Stimulated activated CD4-positive, alpha-beta T cell treated with anti-CD3 and anti-CD28 coated beads, TNF-alpha, amount 100 ng/mL, for 4 hours (primary cell): ENCODE results near the gene URB1.
"Not testable (repeated sequence)": the region's sequence is repeated elsewhere in the genome, so short reads cannot be mapped to it uniquely, and the experiment has no call there.

Experiments
- DNase-seq, 3 experiments: peaks; one replicate each; pipeline ENCODE4 v3.0.0-alpha.2; 2020; ENCODE audit warnings: low read depth in 3 of 3

URB1 gene

GRCh38 chr21:32371913-32372314 lies 20.9 kb downstream of the URB1 start:
- no peak for DNase-seq

GRCh38 chr21:32370998-32371766 lies 21.6 kb downstream of the URB1 start:
- DNase-seq, result no peak

DNA sequence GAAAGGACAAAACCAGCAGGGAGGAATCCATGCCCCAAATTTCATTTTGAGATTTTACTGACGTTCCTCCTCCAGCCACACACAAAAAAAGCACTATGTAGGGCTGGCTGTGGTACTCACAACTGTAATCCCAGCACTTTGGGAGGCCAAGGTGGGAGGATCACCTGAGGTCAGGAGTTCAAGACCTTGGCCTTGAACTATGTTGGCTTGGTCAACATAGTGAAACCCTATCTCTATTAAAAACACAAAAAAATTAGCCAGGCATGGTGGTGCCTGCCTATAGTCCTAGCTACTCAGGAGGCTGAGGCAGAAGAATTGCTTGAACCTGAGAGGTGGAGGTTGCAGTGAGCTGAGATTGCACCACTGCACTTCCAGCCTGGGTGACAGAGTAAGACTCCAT lies 23.9 kb downstream of the URB1 start:
- DNase-seq, result not testable (repeated sequence)

DNA sequence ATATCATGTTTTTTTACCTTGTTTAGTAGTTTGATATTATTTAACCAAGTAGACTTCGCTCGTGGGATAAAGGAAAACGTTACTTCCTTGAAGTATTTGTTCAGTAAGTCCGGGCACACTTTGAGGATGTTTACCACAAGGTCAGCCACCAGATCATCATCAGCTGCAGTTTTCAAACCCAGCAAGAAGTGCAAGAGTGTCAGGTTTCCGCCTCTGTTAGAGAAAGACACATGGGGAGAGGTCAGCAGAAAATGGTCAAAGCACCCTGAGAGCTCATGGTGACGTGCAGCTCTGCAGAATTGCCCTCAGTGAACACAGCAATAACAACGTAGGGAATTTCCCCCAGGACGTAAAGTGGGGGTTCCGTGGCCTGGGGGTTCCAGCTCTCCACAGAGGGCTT lies 24.4 kb downstream of the URB1 start:
- DNase-seq, result no peak

DNA sequence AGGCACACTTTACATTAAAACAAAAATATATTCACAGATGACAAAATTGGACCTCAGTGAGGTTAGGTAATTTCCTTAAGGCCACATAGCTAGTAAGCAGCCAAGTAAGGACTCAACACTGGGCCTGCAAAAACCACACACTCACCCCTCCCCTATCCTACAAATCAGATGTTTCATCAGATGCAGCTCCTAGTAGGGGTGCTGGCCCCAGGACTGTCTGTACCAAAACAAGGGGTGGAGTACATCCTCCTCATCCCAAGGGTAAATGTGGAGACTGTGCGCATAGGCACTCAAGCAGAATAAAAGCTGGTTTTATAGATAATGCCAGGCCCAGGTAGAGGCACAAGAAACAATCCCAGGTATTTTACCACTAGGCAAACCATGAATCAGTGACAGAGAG lies 25.7 kb downstream of the URB1 start:
- no peak for DNase-seq

DNA sequence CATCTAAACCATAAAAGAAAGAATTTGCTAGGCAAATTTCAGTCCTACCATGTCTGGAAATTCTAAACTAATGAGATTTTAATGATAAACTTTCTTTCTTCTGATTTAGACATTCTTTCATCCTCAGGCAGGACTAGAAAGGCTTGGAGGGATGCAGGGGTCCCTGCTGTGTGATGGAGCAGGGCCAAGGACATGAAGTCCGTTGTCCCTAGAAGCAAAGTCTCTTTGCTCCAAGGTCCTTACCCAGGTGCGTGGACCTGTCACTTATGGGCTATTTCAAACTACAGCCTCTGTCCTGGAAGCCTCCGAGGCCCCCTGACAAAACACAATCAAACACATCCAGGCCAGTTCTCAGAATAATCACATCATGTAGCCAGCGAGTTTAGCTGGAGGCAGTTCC lies 26.6 kb downstream of the URB1 start:
- DNase-seq, result no peak

DNA sequence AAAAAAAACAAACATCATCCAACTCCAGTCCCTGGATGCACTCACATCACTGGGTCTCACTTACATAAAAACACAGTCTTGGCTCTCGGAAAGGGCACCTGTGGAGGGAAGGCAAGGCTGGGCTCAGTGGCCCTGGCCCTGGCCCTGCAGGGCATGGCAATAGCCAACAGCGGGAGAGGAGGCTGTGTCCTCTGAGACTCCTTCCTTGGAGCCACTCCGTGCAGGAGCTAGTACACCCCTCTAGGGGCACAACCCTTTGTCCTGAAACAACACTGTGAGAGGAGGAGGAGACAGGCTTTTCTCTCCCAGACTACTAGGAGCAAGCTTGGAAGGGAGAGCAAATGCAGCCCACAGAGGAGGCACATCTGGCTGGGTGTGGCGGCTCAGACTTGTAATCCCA lies 28.0 kb downstream of the URB1 start:
- DNase-seq, result no peak

GRCh38 chr21:32364387-32364786 lies 28.4 kb downstream of the URB1 start:
- no peak for DNase-seq

DNA sequence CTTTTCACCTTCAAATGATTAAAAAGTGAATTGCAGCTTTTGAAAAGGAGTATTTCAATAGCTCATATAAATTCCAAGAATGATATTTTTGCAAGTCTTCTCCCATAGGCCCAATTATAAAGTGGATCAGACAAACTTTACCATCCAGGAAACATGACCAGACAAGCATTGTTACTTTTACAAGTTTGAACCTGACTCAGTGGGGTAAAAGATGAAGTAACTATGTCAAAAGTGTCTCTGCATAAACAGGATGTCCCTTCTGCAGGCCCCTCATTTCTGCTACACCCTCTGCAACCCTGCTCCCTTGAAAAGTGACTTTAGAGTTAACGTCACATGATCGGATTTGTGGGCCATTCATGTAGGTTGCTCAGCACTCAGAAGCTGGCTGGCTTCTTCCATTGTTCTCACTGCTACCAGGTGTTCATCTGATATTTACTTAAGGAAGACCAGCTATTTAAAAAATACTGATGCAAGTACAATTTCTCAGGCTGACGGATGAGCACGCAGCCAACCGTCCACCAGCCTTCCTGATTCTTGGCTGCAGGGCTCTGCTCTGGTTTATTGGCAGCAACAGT lies 32.3 kb downstream of the URB1 start:
- no peak for DNase-seq

DNA sequence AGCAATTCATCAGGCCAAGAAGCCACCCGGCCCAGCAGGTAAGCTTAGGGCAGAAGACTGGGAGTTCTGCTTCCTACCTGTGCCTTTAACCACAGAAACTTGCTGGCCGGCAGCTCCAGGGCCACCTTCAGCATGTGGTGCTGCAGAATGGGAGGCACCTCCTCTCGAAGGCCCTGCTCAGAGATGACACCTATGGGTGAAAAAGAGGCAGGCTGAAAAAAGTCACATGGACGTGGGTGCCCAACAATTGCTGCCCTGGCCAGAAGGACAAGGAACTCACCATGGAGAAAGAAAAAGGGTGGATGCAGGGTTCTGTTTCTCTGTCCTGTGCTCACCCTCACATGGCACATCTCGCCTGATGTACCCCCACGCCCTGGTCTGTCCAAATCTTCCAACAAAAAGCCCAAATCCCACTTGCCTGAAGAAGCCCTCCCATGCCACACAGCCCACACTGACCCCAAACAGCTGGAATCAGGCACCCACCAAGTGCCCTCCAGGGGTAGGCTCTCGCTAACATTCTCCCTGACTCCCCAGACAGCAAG lies 33.0 kb downstream of the URB1 start:
- no peak for DNase-seq

GRCh38 chr21:32356874-32357395 lies 35.9 kb downstream of the URB1 start:
- no peak for DNase-seq

- no peak for DNase-seq
These were observed 39.7 kb downstream of the URB1 start for GRCh38 chr21:32353002-32353711.

- DNase-seq, result no peak
These were observed 40.3 kb downstream of the URB1 start for GRCh38 chr21:32352526-32352925.

DNA sequence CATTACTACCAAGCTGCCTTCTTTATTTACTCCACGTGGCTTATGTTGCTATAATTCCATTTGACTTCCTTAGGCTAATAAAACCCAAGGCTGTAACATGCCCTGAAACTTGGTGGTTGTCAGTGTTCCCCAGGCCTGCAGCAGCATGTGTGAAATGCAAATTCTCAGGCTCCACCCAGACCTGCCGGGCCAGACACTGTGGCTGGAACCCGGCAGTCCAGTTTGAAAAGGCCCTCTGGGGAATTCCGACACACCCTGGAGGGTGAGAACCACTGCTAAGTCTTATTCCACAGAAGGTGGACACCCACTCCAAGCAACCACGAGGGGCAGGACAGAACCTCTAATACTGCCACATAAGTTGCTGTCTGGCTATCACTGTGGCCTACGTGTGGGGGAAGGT lies 41.4 kb downstream of the URB1 start:
- no peak for DNase-seq

- DNase-seq, result no peak
These were observed 41.8 kb downstream of the URB1 start for GRCh38 chr21:32350981-32351380.

DNA sequence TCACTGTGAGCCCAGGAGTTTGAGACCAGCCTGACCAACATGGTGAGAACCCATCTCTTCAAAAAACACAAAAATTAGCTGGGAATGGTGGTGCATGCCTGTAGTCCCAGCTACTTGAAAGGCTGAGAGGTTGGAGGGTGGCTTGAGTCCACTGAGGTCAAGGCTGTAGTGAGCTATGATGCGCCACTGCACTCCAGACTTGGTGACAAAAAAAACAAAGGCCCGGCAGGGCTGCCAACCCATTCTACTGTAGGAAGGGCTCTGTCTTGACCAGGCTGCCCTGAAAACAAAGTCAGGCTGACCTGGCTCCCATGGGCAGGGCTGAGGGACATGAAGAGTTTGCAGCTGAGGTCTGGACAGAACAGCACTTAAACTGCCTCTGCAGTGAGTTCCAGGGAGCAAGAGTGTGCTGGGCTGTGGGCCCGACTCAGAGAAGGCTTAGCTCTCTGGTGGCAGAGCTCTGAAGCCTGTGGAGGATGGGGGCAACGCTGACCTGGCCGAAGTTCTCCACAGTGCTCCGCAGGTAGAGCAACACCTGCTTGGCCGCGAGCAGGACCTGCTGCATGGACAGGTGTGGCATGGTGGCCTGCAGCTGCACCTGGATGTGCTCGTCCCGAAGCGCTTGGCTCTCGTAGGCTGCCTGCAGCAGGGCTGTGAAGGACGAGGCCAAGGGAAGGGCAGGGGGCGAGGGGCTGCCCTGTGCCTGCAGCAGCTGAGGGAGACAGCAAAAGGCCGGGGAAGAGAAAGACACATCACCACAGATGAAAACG lies 42.4 kb downstream of the URB1 start:
- DNase-seq, result no peak

DNA sequence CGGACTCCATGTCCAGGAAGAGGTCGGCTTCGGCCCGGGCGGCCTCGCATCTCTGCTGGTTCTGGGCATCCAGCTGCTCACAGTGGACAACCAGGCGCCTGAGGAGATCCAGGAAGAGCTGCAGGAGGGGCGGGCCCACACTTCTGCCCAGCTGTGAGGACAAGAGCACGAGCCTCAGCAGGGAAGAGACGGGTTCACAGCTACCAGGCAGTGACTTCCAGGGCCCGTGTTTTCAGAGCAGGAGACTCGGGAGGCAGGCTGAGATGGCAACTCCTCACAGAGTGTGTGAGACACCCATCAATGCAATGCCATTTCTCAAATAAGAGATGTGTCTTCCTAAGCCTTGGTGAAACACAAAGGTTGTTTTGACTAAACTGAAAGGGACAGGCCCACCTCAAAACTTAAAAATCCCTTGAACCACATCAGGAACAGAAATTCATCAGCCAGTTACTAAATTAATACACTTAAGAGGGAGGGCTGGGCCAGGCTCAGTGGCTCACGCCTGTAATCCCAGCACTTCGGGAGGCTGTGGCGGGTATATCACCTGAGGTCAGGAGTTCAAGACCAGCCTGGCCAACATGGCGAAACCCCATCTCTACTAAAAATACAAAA lies 43.4 kb downstream of the URB1 start:
- no peak for DNase-seq

DNA sequence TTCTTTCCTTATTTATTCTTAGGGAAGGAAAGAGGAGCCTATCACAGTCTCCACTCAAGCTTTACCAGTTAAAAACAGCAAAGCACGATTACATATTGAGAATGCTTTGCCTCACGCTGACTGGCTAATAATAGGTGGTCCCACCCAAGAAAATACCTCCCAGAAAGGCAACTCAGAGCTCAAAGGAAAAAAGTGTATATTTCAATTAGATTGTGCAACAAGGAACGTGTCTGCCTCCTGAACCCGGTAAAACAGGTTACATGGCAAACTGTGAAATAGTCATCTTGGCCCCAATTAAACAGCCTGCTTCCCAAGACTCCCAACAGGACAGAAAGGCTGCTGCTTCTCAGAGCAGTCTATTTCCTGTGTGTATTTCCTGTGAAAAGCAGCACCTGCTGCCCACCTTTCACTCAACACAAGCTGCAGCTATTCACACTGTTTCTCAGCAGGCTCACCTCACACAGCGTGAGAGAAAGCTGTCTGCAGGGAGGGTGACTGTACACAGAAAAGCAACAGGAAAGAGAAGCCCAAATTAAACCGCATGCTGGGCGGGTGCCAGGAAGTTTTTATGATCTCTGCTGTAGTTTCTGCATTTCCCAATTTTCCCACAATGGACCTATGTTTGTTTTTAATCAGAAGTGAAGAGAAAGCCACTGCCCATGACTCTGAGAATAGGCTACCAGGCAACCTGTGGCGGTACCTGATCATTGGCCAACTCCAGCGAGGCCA lies 44.0 kb downstream of the URB1 start:
- no peak for DNase-seq

GRCh38 chr21:32347977-32348376 lies 44.8 kb downstream of the URB1 start:
- no peak for DNase-seq

GRCh38 chr21:32347351-32347750 lies 45.5 kb downstream of the URB1 start:
- no peak for DNase-seq

- DNase-seq, result no peak
These were observed 45.9 kb downstream of the URB1 start for GRCh38 chr21:32346951-32347350.
